Subcutaneous abdominal adipose tissue (tissue), 5 donors: ENCODE measurements around the gene CEP112.

Experiments
- H3K27ac ChIP-seq: one replicate; pipeline ENCODE4 v1.7.0; 2013; ENCODE audit warnings: low read depth, mild to moderate bottlenecking, inconsistent platforms, low read length, moderate library complexity
- H3K27me3 ChIP-seq, 5 donors: one replicate each; pipeline ENCODE4 v1.7.0; 2013; ENCODE audit warnings: low read length in 5 of 5, inconsistent platforms in 1 of 5; ENCODE audit not compliant: control insufficient read depth in 5 of 5, insufficient read depth in 4 of 5
- H3K36me3 ChIP-seq, 5 donors: one replicate each; pipeline ENCODE4 v1.7.0; 2013; ENCODE audit warnings: low read length in 5 of 5; ENCODE audit not compliant: control insufficient read depth in 5 of 5, insufficient read depth in 5 of 5
- H3K4me1 ChIP-seq, 5 donors: one replicate each; pipeline ENCODE4 v1.7.0; 2013; ENCODE audit warnings: low read length in 5 of 5, mild to moderate bottlenecking in 3 of 5, moderate library complexity in 1 of 5; ENCODE audit not compliant: control insufficient read depth in 5 of 5, insufficient read depth in 5 of 5
- H3K4me3 ChIP-seq, 5 donors: one replicate each; pipeline ENCODE4 v1.7.0; 2013; ENCODE audit warnings: low read length in 5 of 5, low read depth in 1 of 5
- H3K9ac ChIP-seq, 5 donors: one replicate each; pipeline ENCODE4 v1.7.0; 2013; ENCODE audit warnings: low read length in 5 of 5, mild to moderate bottlenecking in 4 of 5, moderate library complexity in 3 of 5
- H3K9me3 ChIP-seq, 5 donors: one replicate each; pipeline ENCODE4 v1.7.0; 2013; ENCODE audit warnings: low read length in 5 of 5; ENCODE audit not compliant: control insufficient read depth in 5 of 5
- donor health status: healthy.
- donor health status: healthy.
- donor health status: healthy.
- donor health status: healthy.
- donor health status: healthy.

Gene CEP112

DNA sequence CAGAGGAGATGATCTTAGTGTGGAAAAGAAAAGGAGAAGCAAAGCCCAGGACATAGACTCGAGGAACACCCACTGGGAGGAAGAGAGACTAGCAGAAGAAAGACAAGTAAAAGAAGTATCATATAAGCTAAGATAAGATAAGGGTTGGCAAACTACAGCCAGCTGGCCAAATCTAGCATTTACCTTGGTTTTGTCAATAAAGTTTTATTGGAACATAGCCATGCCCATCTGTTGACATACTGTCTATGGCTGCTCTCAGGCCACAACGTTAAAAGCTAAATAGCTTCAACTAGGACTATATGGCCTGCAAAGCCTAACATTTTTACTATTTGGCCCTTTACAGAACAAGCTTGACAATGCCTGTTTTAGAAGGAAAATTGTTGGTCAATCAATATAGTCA lies 464.1 kb downstream of the CEP112 start:
- Histone ChIP-seq H3K27me3 (no peaks in the 10 kb centered on the region), H3K9me3 (no peaks in the 10 kb centered on the region), H3K9ac (no peak overlapping the region), H3K4me1 (peaks cover 1 to 20% (median 10%) of the 10 kb centered on the region in 5 donors), H3K36me3 (no peaks in the 10 kb centered on the region), H3K4me3 (no peak overlapping the region), H3K27ac (no peak overlapping the region)

DNA sequence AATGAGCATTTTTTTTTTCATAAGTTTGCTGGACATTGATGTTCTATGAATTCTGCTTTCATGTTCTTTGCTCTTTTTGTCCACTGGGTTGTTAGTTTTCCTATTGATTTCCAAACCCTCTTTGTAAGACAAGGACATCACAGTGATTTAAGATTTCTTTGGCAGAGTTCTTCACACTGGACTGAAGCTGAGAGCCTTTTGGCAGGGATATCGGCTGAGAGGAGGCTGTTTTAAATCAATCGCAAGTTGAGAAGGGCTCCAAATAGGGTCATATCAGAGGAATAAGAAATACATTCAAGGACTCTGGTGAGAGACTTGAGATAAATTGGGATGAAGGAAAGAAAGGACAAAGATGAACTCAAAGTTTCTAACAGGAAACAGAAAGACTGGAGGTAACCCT lies 464.7 kb downstream of the CEP112 start:
- no peak overlapping the region for H3K4me3 ChIP-seq
- no peak overlapping the region for H3K9ac ChIP-seq
- no peaks in the 10 kb centered on the region for H3K27me3 ChIP-seq
- no peaks in the 10 kb centered on the region for H3K36me3 ChIP-seq
- H3K27ac ChIP-seq: no peak overlapping the region
- no peaks in the 10 kb centered on the region for H3K9me3 ChIP-seq
- H3K4me1 ChIP-seq: peaks cover 1 to 20% (median 10%) of the 10 kb centered on the region in 5 donors

DNA sequence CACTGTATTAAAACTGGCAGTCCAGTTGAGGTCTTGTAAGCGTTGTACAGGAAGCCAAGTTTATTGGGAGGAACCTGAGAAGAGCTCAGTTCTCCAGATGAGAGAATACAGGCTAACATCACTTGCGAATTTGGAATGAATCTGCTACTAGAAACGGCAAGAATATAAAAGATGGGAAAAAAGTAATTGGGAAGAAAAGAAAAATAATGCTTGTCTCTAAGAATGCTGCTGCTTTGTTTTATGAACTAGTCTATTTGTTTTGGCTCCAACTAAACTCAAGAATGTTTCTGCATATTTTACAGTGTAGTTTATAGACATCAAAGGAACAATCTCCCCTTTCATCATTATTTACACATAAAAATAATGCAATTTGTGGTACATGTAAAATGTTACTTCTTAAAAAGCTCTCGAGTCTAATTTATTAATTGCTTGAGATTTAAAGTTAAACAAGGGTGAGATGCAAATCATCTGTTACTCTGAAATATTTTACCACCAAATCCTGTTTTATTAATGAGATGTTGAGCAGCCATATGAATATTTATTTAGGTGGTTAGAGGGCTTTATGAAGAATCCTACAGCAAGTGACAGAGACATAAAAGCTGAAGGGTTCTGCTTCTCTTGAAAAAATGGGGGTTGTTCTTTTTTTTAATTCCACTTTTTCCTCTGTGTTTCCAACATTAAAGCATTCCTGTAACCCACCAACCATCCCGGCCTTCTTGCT lies 468.3 kb downstream of the CEP112 start:
- Histone ChIP-seq H3K27me3 (no peaks in the 10 kb centered on the region), H3K27ac (no peak overlapping the region), H3K9ac (no peak overlapping the region), H3K36me3 (no peaks in the 10 kb centered on the region), H3K4me3 (no peak overlapping the region), H3K4me1 (peaks cover 0 to 9% (median 1%) of the 10 kb centered on the region in 5 donors), H3K9me3 (no peaks in the 10 kb centered on the region)

DNA sequence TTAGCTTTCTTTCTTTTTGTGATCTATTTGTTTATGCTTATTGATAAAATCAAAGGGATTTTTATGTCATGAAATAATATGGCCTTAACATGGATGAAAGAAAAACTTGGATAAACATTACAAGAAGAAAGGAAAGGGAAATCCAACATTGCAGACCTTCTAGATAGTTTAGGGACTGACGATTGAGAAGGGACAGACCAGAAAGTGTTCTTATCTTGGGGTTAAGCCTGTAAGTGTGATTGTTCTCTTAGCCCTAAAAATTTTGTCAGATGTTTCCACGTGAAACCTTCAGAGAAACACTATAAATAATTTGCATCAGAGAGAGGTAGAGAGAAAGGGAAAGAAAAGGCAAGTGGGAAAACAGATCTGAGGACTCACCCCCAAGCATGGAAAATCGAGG lies 473.3 kb downstream of the CEP112 start:
- Histone ChIP-seq H3K36me3 (peaks cover 0 to 4% (median 0%) of the 10 kb centered on the region in 5 donors), H3K4me1 (no peaks in the 10 kb centered on the region), H3K4me3 (no peak overlapping the region), H3K27me3 (no peaks in the 10 kb centered on the region), H3K9me3 (no peaks in the 10 kb centered on the region), H3K9ac (no peak overlapping the region), H3K27ac (no peak overlapping the region)

DNA sequence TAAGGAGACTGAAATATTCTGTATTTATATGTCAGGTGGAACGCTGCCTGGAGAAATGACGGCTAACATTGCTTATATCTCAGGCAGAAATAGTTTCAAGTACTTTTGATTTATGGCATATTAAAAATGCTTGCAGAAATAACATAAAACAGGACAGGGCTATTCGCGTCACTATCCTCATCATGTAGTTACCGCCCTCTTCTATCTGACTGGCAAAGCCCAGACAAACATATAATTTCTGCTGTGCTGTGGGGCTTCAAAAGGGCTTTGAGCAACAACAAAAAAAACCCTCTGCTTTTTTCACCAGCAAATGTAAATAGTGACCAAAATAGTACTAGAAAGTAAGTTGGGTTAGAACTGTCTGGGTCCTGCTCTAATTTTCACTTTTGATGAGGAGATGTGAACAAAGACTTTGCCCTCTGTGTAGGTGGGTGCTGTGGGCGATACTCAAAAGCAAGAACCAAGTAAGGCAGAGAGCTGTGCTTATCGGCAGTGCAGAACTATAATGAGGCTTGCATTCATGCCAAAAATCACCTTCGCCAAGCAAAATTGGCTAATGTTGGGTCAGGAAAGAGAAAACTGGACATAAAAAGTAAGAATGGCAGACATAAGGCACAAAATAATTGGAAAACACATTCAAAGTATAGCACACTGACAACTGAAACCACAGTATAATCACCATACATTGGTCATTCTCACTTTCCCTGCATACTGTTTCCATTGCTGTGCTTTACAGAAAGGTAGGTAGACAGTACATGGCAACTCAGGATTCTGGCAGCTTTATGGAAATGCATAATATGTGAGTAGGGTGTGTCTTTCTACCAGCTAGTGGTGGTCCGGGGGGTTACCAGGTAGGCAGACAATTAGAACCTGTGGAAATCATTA lies 479.3 kb downstream of the CEP112 start:
- Histone ChIP-seq H3K9me3 (no peaks in the 10 kb centered on the region), H3K27me3 (no peaks in the 10 kb centered on the region), H3K36me3 (peaks cover 0 to 8% (median 3%) of the 10 kb centered on the region in 5 donors), H3K9ac (no peak overlapping the region), H3K4me1 (no peaks in the 10 kb centered on the region), H3K4me3 (no peak overlapping the region), H3K27ac (no peak overlapping the region)

DNA sequence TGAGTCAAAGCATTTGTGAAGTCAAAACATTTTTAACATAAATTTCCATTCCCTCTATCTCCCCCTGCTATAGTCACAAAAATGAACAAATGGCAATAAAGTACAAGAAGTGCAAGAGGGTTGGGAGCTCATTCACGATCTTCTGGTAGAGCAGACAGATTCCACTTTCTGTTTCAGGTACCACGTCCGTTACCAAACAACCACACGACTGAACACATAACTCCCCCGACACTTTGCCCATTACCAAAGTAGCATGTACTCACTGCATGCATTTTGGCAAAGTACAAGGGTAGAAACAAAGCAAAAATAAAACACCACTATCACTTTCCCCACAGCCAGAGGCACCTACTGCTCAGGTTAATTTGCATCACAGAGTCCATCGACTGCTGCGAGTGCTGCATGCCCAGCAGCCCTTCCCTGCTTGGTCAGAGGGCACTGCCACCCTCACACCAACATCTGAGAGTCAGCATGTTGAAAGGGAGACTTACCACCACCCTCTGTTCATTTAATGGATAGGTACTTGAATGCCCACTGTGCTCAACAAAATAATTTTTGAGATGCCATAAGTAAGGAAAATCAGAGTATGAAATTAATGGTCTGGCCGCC lies 480.2 kb downstream of the CEP112 start:
- H3K4me1 ChIP-seq: no peaks in the 10 kb centered on the region
- H3K27ac ChIP-seq: no peak overlapping the region
- H3K27me3 ChIP-seq: no peaks in the 10 kb centered on the region
- no peak overlapping the region for H3K4me3 ChIP-seq
- peaks cover 0 to 8% (median 3%) of the 10 kb centered on the region in 5 donors for H3K36me3 ChIP-seq
- no peak overlapping the region for H3K9ac ChIP-seq
- no peaks in the 10 kb centered on the region for H3K9me3 ChIP-seq

DNA sequence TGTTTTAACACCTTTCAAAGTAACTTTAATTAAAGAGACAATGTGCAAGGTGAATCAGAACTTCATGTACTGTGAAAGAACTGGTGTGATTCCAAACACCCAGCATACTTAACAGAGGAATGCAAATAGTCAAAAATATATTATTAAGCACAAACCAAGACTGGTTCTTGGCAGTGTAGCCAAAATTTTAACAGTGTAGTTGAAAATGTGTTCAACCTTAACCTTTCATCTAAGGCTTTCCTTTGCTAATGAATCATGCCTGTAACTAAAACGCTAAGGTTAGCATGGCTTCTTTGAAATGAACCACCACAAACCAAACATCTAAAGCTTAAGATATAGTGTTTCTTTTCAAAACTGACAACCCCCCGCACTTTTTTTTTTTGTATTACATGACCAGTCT lies 484.2 kb downstream of the CEP112 start:
- H3K27me3 ChIP-seq: no peaks in the 10 kb centered on the region
- H3K36me3 ChIP-seq: peaks cover 0 to 5% (median 0%) of the 10 kb centered on the region in 5 donors
- no peak overlapping the region for H3K27ac ChIP-seq
- H3K4me1 ChIP-seq: no peaks in the 10 kb centered on the region
- no peak overlapping the region for H3K4me3 ChIP-seq
- H3K9me3 ChIP-seq: no peaks in the 10 kb centered on the region
- H3K9ac ChIP-seq: no peak overlapping the region

DNA sequence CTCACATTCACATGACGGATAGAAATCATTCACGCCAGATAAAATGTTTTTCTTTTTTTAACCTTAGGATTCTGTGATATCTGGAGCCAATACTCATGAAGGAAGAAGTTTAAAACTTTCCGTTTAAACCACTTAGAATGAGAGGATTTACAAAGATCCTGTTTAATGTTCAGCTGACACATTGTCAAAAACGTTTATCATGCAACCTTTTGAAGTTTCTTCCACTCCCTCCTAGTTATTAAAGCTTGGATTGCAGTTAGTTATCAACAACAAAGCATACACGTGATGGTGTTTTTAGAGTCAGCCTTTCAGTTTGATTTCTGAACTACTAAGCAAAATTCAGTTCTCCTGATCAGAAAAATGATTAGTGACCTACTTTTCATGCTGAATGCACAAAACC lies 487.2 kb downstream of the CEP112 start:
- Histone ChIP-seq H3K4me3 (no peak overlapping the region), H3K9ac (no peak overlapping the region), H3K27ac (no peak overlapping the region), H3K36me3 (peaks cover 0 to 3% (median 0%) of the 10 kb centered on the region in 5 donors), H3K9me3 (no peaks in the 10 kb centered on the region), H3K27me3 (no peaks in the 10 kb centered on the region), H3K4me1 (no peaks in the 10 kb centered on the region)

DNA sequence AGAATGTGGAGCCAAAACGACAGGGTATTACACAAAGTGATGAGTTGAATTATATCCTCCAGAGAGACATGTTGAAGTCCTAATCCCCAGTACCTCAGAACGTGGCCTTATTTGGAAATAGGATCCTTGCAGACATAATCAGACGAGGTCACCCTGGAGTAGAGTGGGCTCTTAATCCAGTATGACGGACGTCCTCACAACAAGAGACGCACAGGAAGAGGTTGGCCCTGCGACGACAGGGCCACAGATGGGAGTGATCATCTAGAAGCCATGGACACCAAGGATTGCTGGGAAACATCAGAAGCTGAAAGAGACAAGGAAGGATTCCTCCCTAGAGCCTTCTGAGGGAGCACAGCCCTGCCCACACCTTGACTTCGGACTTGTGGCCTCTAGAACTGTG lies 488.0 kb downstream of the CEP112 start:
- no peaks in the 10 kb centered on the region for H3K4me1 ChIP-seq
- no peak overlapping the region for H3K27ac ChIP-seq
- peaks cover 0 to 3% (median 0%) of the 10 kb centered on the region in 5 donors for H3K36me3 ChIP-seq
- H3K9me3 ChIP-seq: no peaks in the 10 kb centered on the region
- no peaks in the 10 kb centered on the region for H3K27me3 ChIP-seq
- no peak overlapping the region for H3K9ac ChIP-seq
- H3K4me3 ChIP-seq: no peak overlapping the region

DNA sequence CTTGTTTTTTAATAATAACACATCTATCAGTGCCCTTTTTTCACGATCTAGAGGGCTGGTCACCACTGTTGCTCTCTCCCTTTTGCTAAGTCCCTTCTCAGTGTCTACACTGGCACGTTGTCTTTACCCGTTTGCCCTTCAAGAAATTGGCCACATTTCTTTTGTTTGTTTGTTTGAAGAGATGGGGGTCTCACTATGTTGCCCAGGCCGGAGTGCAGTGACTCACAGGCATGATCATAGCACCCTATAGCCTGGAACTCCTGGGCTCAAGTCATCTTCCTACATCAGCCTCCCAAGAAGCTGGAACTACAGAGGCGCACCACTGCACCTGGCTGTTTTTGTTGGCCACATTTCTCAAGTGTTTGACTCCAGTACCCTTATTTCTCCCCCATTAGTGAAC lies 492.5 kb downstream of the CEP112 start:
- no peak overlapping the region for H3K27ac ChIP-seq
- no peak overlapping the region for H3K9ac ChIP-seq
- H3K4me1 ChIP-seq: peaks cover 0 to 12% (median 7%) of the 10 kb centered on the region in 5 donors
- H3K4me3 ChIP-seq: no peak overlapping the region
- no peaks in the 10 kb centered on the region for H3K27me3 ChIP-seq
- H3K9me3 ChIP-seq: no peaks in the 10 kb centered on the region
- no peaks in the 10 kb centered on the region for H3K36me3 ChIP-seq
